Endometrial microvascular endothelial cells (primary cell): Measurements from ENCODE around the gene UBALD2. TPM values are rescaled to one million over a fixed set of nuclear protein-coding genes. Genes with fewer than 3 reads are reported as not detected.

Experiments
- in situ Hi-C: cut with HindIII; loops from 2 replicates; pipeline ENCODE4 v1.10.0; 2017; ENCODE audit warnings: low sequenced_read_pairs, low pct_unique_long_range_greater_than_20kb; ENCODE audit errors: inconsistent ontology term
- total RNA-seq: library from RNA; depleted of rRNA; stranded (reverse); fragments of >200 nt; gene quantifications from one replicate; pipeline ENCODE4 v1.2.3, GENCODE V29; 2015; ENCODE audit errors: inconsistent ontology term

UBALD2 gene
- total RNA-seq, 1 donor from 2014 or later: 7.1 TPM

DNA sequence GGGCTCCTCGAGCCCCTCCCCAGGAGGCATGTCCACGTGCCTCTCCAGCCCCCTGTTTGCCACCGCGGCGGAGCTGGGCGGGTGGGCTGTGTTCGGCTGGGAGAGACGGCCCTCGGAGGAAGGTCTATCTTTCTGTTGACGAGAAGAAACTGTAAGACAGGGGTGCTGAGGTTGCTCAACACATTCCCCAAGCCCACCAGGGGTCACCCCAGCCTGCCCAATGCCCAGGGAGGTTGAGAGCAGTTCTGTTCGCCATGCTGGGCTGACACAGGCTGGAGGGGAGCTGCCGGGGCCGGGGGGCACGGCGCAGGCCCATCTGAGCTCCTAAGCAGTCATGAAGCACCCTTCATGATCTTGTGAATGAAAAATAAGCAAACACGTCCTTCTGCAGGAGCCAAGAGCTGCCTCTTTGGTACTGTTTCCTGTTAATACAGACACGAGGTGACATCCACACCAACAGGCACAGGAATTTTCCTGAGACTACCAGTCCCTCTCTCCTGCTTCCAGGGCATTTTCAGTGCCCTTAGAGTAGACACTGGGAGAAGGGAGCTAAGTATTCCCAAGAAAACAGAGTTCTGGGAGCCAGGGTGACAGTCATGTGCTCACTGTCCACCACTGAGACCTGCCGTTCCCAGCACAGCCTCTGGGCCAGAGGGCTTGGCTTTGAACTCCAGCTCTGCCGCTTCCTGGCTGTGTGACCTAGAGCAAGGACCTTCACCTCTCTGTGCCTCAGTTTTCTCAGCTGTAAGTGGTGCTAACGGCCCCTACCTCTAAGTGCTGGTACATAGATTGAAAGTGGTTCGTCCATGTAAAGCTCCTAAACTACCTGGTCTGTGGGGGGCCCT lies 9.2 kb downstream of the UBALD2 start:
- in situ Hi-C loops: no loop called here

DNA sequence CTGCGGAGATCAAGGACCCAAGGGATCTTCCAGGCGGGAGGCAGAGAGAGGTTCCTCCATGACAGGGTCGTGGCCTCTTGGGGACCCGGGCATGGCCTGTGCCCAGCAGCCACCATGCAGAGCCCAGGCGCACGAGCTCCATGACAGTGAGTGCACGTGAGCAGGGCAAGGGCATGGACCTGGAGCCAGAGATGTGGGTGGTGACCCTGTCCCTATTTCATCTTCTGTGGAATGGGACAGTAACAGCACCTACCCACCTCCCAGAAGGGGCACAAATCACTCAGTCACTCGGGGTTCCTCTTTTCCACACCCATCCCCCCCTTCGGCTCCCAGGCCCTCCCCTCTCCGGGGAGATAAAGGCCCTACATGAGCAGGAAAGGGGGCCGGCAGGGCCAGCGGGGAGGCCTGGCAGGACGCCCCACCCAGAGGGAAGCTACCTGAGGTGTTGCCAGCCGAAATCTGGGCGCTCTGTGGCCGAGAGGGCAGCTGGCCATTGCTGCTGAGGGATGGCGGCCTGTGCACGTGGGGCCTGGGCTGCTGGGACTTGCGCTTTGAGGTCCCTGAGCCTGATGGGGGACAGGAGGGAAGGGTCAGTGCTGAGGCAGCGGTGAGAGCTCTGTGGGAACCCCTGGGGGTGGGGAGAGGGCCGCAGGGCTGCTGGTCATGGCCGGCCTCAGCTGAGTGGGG lies 10.4 kb downstream of the UBALD2 start:
- in situ Hi-C loops: no loop called here

DNA sequence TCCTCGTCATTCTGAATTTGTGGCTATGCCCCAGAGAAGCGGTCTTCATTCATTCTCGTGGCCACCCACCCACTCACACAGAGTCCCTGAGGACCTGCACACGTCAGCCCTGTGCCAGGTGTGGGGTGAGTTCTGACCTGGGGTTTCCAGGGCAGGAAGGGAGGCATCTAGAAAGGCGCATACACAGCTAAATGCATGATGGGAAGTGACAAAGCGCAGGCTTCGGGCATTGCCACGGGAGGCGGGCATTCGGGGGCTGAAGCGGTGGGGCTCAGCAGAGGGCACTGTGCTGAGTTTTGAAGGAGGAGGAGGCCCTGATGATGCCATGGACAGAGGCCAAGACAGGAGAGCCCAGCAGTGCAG lies 10.9 kb downstream of the UBALD2 start:
- in situ Hi-C loops: no loop called here

DNA sequence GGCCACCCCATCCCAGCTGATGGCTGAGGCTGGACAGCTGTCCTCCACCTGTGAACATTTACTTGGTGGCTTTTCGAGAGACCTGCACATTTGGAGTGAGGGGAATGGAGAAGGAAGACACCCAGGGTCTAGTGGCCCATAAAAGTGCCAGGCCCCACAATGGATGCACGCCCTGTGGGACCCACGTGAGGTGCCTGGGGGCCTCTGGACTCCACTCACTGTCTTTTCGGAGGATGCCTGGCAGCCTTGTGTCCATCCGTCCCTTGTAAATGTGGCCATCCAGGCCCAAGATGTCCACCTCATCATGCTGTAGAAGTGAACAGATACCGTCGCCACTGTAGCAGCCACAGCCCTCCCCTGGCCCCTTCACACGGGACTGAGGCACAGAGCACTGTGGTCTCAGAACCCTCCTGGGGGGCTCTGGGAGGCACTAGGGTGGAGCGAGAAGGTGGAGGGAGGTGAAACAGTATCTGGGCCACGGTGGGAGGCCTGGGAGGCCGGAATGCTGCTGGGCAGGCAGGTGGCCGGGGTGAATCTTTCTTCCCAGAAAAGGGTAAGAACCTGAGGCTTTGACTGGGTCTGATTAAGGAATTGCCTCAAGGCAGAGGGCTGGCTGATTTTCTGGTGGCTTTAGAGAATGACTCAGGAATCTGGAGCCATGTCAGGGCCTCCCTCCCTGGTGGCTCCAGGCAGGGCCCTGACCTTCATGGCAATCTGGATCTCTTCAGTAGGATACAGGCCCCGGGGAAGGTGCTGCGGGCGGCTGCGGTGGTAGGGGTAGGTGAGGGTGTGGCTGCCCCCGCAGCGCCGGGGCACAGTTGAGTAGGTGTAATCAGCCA lies 11.5 kb downstream of the UBALD2 start:
- in situ Hi-C loops: no loop called here

DNA sequence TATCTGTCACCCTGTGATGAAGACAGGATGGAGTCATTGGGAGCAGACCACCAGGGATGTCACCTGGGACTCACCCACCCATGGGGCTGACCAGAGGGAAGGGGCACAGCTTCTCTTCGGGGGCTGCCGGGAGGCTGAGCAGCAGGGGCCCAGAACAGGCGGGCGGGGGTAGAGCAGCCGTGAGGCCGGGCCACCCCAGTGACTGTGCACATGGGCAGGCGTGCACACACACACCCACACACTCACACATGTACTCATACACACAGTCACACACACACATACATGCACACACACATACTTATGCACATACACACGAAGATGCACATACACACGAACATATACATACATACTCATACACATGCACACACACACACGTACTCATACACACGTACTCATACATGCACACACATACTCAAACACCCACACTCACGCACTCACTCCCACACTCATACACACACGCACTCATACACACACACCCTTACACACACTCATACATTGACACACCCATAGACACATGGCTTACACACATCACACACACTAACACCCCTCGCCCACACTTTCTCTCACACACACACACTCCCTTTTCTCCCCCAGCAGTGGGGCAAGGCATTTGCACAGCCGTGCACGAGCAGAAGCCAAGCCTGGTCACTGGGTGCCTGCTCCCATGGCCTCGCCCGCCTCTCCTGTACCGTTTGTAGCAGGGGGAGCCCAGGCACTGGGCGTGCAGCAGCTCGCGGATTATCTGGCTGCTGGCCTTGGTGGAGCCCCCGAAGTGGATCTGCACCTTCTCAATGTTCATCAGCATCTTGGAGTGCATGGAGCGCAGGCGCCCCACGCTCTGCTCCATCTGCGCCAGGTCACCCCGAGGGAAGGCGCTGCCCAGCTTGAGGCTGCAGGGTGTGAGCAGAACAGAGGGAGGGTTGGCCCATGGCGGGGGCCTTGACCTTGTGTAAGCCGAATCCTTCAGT lies 12.4 kb downstream of the UBALD2 start:
- in situ Hi-C loops: no loop called here

DNA sequence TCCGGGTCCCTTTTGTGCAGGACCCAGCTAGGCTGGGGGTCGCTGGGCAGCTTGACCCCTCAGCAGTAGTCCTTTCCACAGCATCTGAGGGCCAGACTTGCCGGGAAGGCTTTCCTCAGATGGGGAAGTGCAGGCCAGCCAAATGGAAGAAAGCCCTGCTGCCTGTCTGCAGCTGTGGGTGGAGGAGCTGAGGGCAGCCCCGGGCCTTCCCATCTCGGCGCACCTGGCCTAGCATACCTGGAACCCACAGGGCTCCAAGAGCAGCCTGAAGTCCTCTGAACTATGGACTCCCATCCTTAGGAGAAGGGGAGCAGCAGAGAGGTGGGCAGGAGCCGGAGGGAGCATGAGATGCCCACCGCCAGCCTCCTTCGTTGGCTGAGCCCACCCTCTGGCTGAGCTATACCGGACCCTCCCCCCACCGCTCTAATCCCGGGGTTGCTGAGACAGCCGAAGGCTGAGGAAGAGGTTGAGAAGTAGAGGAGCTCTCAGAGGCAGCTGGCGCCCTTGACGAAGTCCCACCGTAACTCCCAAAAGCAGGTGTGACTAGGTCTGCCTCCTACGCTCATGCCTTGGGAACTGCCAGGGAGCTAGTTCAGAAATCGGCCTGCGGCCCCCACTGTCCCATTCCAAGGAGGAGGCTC lies 13.2 kb downstream of the UBALD2 start:
- in situ Hi-C loops: no loop called here

DNA sequence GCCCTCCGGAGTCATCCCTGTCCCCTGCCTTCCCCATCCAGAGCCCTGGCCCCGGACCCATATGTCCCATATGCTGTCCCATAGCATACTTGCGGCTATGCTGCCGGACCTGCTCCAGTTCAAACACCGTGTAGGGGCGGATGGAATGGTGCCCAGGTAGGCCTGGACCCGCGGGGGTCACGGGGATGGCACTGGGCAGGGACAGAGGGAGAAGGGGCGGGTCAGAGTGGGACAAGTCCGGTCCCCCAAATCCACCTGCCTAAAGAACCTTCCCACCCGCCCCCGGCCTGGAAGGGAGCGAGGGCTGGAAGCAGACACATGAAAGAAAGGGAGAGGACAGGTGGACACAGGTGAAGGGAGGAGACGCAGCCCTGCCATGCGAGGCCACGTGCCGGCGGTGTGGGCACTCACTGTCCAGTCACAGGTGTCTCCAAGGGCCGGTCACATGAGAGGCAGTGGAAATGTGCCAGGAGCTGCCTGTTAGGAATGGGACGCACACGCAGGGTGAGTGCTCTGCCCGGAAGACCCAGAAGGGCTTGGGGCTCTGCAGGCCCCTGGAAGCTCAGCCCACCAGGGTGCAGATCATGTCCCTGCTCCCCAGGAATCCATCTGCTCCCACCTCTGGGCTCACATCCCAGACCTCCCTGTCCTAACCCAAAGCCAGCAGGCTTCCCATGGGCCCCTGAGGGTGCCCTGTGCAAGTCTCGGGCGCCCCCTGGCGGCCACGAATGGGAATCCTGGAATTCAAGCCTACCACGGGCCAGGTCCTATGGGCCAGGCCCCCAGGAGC lies 14.0 kb downstream of the UBALD2 start:
- in situ Hi-C loops: no loop called here

DNA sequence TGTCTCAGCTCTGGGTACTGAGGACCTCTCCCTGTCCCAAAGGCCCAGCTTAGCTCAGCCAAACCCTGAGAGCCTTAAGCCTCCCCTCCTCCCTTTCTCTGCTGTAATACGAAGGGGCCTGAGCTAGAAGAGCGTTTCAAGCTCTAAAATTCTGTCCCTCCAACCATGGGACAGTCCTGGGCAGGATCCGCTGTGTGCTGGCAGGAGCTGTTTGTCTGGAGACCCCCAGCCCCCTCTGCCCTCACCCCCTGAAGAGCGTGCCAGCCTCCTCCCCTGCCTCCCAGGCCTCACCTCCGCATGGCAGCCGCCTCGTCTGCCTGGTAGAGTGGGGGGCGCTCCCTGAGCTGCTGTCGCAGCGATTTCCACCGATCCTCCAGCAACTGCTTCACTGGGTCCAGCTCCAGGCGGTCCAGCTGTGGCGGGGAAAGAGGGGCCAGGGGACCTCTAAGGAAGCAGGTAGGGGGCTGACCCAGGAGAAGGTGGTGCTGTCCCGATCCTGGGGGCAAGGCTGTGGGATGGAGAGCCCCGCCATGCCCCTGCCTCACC lies 14.7 kb downstream of the UBALD2 start:
- in situ Hi-C loops: no loop called here

DNA sequence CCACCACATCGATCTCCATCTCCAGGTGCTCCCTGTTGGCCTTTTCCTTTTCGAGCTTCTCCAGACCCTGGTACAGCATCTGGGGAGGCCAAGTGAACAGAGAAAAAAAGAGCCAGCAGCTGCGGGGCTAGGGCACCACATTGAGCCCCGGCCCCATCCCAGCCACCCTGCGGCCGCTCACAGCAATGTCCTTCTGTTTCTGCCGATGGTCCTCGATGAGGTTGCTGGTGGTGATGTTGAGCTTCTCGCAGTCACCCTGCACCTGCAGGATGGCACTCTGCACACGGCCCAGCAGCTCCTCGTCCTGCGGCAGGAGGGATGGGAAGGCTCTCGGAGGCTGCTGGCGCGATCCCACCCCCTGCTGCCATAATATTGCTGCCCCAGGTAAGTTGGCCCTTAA lies 15.5 kb downstream of the UBALD2 start:
- in situ Hi-C loops: no loop called here

DNA sequence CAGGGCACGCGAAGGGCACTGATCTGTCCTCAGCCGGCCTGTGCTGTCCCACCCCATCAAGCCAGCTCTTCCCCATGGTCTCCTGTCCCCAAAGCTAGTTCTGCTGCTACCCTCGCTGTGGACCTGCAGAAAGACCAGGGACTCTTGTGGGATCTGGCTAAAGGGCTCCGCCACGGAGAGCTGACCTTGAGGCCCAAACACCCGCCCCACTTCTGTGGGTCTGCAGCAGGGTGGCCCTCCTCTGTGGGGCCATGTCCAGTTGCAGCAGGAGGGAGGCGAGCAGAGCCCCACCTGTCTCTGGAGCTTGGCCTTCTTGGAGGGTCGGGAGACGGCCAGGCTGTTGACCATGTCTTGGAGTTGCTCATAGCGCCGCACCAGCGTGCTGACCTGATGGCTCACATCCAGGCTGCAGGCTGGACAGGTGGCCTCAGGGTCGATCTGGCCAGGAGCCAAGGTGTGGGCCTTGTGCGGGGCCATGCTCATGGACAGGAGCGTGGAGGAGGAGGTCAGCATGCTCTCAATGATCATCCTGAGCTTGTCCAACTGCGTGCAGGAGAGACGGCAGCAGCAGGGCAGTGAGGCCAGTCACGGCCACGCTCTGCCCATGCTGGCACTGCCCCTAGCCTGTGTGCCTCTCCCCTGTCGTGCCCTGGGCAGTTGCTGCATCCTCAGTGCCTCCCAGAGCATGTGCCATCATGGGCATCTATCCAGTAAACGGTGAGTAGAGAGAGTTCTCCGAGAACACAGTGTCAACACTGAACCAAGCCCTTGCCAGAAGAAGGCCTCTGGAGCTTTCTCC lies 16.6 kb downstream of the UBALD2 start:
- in situ Hi-C loops: no loop called here

DNA sequence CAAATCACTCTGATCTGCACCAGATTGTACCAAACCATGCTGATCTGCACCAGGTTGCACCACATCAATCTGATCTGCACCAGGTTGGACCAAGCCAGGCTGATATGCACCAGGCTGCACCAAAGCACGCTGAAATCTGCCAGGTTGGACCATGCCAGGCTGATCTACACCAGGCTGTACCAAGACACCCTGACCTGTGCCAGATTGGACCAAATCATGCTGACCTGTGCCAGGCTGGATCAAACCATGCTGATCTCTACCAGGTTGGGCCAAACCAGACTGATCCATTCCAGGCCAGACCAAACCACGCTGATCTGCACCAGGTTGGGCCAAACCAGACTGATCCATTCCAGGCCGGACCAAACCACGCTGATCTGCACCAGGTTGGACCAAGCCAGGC lies 27.4 kb downstream of the UBALD2 start:
- in situ Hi-C loops: no loop called here

DNA sequence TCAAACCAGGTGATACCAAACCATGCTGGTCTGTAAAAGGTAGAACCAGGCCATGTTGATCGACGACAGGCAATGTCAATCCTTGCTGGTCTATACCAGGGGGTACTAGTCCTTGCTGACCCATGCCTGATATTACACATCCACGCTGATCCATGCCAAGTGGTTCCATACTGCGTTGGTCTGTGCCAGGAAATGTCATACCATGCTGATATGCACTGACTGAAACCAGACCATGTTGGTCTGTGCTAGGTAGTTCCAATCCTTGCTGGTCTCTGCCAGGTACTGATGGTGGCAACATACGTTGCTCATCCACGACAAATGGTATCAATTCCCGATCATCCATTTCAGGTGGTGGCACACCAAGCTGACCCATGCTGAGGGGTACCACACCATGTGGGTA lies 28.0 kb downstream of the UBALD2 start:
- in situ Hi-C loops: no loop called here

DNA sequence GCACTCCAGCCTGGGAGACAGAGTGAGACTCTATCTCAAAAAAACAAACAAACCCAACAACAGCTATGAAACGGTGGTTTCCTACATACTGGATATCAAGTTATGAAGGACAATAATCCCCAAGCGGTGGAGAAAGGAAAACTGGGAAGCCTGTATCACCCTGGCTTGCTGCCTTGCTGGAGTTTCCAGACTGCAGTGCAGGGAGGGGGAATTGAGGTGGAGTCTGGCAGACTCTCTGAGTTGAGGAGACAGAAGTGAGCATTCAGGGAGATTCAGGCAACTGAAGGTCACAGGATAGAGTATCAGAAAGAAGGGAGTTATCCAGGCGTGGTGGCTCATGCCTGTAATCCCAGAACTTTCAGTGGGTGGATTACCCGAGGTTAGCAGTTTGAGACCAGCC lies 31.0 kb downstream of the UBALD2 start:
- in situ Hi-C loops: no loop called here

DNA sequence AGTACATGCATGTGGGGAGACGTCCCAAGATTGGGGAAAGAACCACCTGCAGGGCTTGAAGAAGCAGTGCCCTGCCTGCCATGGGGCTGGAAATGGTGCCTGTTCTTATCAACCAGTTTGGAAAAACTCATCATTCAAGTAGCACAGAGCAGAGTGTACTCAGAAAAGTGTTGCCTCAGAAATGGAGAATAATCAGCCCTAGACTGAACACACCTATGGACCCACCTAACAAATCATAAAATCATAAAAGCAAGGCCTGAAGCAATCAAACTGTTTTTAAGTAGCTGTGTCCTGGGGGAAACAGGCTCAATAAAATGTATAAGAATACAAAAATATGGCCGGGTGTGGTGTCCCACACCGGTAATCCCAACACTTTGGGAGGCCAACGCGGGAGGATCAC lies 31.7 kb downstream of the UBALD2 start:
- in situ Hi-C loops: no loop called here

DNA sequence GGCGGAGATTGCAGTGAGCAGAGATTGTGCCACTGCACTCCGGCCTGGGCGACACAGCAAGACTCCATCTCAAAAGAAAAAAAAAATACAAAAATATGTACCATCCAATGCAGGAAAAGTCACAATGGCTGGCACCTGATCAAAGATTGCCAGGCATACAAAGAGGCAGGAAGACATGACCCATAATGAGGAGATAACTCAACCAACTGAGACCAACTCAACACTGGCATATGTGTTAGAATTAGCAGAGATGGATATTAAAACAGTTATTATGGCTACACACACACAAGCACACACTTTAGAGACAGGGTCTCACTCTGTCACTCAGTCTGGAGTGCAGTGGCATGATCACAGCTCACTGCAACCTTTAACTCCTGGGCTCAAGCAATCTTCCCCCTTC lies 32.3 kb downstream of the UBALD2 start:
- in situ Hi-C loops: no loop called here
